PC-9 (cell line): Measurements from ENCODE around the gene HOXD10. TPM values are rescaled to one million over a fixed set of nuclear protein-coding genes. Genes with fewer than 3 reads are reported as not detected.

Source experiments
- BruUV-seq: library from RNA; stranded (reverse); fragments of 400-500 nt; replicated peaks from 2 replicates; lab custom pipeline; 2021; lab: Mats Ljungman, UMichigan
- CTCF ChIA-PET: fragments of 300-600 bp; sonication (Branson Sonifier 250); formaldehyde crosslinking; loops from one replicate; lab custom pipeline; 2022; ENCODE audit warnings: antibody characterized with exemption; lab: Charles Lee
- POLR2A ChIA-PET: fragments of 300-600 bp; sonication (Branson Sonifier 250); formaldehyde crosslinking; loops from one replicate; lab custom pipeline; 2022; ENCODE audit warnings: antibody characterized with exemption; ENCODE audit not compliant: unreplicated experiment; lab: Charles Lee
- DNase-seq, 2 experiments: peaks; one replicate each; pipeline versions ENCODE4 v3.0.0 to v3.0.0-alpha.2; 2015 to 2022; ENCODE audit warnings: mixed read lengths in 1 of 2
- H2AFZ ChIP-seq: fragments of 200-600 bp; sonication (generic); 2 replicates; pipeline ENCODE4 v1.8.1; 2017; ENCODE audit warnings: antibody characterized with exemption
- H3F3A ChIP-seq: fragments of 200-600 bp; sonication (generic); 2 replicates; pipeline ENCODE4 v1.8.1; 2017; ENCODE audit warnings: antibody characterized with exemption, mild to moderate bottlenecking, low read depth; ENCODE audit not compliant: insufficient read depth
- H3K27ac ChIP-seq: fragments of 200-600 bp; sonication (generic); 2 replicates; pipeline ENCODE4 v1.6.1; 2016; ENCODE audit warnings: mixed run types
- H3K27me3 ChIP-seq: fragments of 200-600 bp; sonication (generic); 2 replicates; pipeline ENCODE4 v1.6.1; 2016; ENCODE audit warnings: low read depth, mixed run types; ENCODE audit not compliant: insufficient read depth
- H3K36me3 ChIP-seq: fragments of 200-600 bp; sonication (generic); 2 replicates; pipeline ENCODE4 v1.6.1; 2016; ENCODE audit warnings: low read depth, mixed run types
- H3K4me1 ChIP-seq: fragments of 200-600 bp; sonication (generic); replicated peaks from 2 replicates; pipeline ENCODE4 v1.6.1; 2016; ENCODE audit warnings: mixed run types; ENCODE audit not compliant: insufficient read depth
- H3K4me2 ChIP-seq: fragments of 200-600 bp; sonication (generic); 2 replicates; pipeline ENCODE4 v1.6.1; 2017; ENCODE audit warnings: mixed run types
- H3K4me3 ChIP-seq: fragments of 200-600 bp; sonication (generic); 2 replicates; pipeline ENCODE4 v1.6.1; 2016; ENCODE audit warnings: mixed run types
- H3K79me2 ChIP-seq: fragments of 200-600 bp; sonication (generic); 2 replicates; pipeline ENCODE4 v1.6.1; 2017; ENCODE audit warnings: low read depth, mixed run types
- H3K9me2 ChIP-seq: fragments of 200-600 bp; sonication (generic); 2 replicates; pipeline ENCODE4 v1.8.1; 2017; ENCODE audit warnings: mild to moderate bottlenecking; ENCODE audit not compliant: insufficient read depth
- H3K9me3 ChIP-seq: fragments of 200-600 bp; sonication (generic); 2 replicates; pipeline ENCODE4 v1.8.1; 2016; ENCODE audit warnings: low read depth; ENCODE audit not compliant: insufficient read depth
- H4K20me1 ChIP-seq: fragments of 200-600 bp; sonication (generic); 2 replicates; pipeline ENCODE4 v1.8.1; 2017; ENCODE audit not compliant: insufficient read depth
- EZH2 ChIP-seq: fragments of 200-600 bp; sonication (generic); IDR thresholded peaks from 2 replicates; pipeline ENCODE4 v1.8.0; 2017; ENCODE audit warnings: antibody characterized with exemption, low read depth
- intact Hi-C: fragments of 100-400 bp; cut with micrococcal nuclease; formaldehyde crosslinking; loops from one replicate; pipeline ENCODE4 v1.10.0; 2022; ENCODE audit not compliant: unreplicated experiment
- total RNA-seq: library from RNA; stranded (reverse); gene quantifications from 2 replicates; pipeline ENCODE4 v1.2.3, GENCODE V29; 2021
- TF ChIP-seq, protein P1 (sequence below): fragments of 200-600 bp; sonication (generic); conservative IDR thresholded peaks from 2 replicates; pipeline ENCODE4 v1.6.1; 2017; ENCODE audit warnings: mixed run types, antibody characterized with exemption, mild to moderate bottlenecking, moderate library complexity

Gene HOXD10
- total RNA-seq, 1 experiment from 2014 or later = not detected

DNA sequence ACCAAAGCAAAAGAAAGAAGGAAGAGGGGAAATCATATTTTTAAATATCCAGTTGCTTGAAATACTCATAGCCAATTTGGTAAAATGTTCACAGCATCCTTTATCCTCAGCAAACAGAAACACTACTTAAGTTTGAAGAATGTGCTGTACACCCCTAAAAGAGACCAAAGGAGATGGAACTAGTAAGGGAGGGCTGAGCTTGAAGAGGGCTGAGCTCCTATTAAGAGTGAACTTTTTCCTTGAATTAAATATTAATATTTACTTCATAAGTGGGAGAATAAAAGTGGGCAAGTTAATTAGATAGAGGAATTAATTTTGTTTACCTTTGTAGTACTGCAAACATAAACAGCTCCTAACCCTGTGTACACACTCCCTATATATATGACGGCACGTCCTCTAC, 39.8 kb upstream of the HOXD10 start:
- peaks cover 68% of the 10 kb centered on the region for H3K27me3 ChIP-seq
- no TSS peak for BruUV-seq
- POLR2A ChIA-PET = no interaction called here

DNA sequence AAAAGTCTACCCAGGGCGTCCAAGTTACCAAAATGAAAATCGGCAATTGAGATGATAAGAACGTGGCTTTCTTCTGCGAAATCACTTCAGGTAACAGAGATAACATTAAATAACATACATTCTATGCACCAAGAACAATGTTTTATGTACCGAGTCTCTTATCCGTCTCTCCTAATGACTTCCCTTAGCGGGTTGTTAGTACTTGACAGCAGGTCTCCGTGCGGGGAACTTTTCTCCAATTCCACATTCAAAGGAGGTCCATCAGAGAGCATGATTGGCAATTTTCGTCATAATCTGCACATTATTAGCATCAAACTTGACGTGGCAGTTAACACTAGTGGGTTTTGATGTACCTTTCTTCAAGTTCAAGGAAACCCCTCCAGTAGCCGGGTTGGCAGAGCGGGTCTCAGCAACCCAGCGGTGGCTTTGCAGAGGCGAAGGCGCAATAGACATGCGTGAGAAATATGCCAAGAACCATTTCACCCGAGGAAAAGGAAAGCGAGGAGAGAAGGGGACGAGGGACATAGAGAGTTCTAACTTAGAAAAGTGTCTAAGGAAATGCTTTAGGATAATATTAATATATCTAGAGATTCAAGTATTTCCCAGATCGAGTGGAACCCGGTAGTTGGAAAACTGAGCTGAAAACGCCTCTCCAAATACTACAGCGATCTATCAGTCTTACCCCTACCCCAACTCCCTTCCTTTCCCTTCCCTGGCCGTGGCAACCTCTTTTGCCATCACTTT, 37.9 kb upstream of the HOXD10 start:
- TF ChIP-seq, protein P1, sequence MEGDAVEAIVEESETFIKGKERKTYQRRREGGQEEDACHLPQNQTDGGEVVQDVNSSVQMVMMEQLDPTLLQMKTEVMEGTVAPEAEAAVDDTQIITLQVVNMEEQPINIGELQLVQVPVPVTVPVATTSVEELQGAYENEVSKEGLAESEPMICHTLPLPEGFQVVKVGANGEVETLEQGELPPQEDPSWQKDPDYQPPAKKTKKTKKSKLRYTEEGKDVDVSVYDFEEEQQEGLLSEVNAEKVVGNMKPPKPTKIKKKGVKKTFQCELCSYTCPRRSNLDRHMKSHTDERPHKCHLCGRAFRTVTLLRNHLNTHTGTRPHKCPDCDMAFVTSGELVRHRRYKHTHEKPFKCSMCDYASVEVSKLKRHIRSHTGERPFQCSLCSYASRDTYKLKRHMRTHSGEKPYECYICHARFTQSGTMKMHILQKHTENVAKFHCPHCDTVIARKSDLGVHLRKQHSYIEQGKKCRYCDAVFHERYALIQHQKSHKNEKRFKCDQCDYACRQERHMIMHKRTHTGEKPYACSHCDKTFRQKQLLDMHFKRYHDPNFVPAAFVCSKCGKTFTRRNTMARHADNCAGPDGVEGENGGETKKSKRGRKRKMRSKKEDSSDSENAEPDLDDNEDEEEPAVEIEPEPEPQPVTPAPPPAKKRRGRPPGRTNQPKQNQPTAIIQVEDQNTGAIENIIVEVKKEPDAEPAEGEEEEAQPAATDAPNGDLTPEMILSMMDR = no peak
- no peak for TF ChIP-seq EZH2
- H3K4me3 ChIP-seq = no peak overlapping the region
- H3K36me3 ChIP-seq = no peaks in the 10 kb centered on the region
- ChIA-PET POLR2A (no interaction called here), CTCF (no interaction called here)
- H3K27me3 ChIP-seq = peaks cover 49% of the 10 kb centered on the region
- no peaks in the 10 kb centered on the region for H4K20me1 ChIP-seq
- no peak overlapping the region for H3K4me2 ChIP-seq
- intact Hi-C loops = no loop called here
- H3K9me3 ChIP-seq = no peaks in the 10 kb centered on the region; the same call in 1 of the 2 replicates
- no peaks in the 10 kb centered on the region for H3K79me2 ChIP-seq
- no peaks in the 10 kb centered on the region for H3K4me1 ChIP-seq
- no peaks in the 10 kb centered on the region for H3K9me2 ChIP-seq
- DNase-seq = no peak
- no TSS peak for BruUV-seq
- H3K27ac ChIP-seq = no peak overlapping the region
- H3F3A ChIP-seq = no peaks in the 10 kb centered on the region
- no peak overlapping the region for H2AFZ ChIP-seq

More for the DNA sequence above, 39.8 kb upstream of the HOXD10 start:
- Histone ChIP-seq H2AFZ (no peak overlapping the region), H3K27ac (no peak overlapping the region), H3K36me3 (no peaks in the 10 kb centered on the region), H3K4me1 (no peaks in the 10 kb centered on the region), H3K79me2 (no peaks in the 10 kb centered on the region), H3K9me3 (no peaks in the 10 kb centered on the region; the same call in 1 of the 2 replicates), H3K4me3 (no peak overlapping the region), H3K4me2 (no peak overlapping the region), H3K9me2 (no peaks in the 10 kb centered on the region), H4K20me1 (no peaks in the 10 kb centered on the region), H3F3A (no peaks in the 10 kb centered on the region)
- DNase-seq = no peak
- TF ChIP-seq, protein P1 = no peak
- TF ChIP-seq EZH2 = no peak
- CTCF ChIA-PET = no interaction called here
- intact Hi-C loops = no loop called here

DNA sequence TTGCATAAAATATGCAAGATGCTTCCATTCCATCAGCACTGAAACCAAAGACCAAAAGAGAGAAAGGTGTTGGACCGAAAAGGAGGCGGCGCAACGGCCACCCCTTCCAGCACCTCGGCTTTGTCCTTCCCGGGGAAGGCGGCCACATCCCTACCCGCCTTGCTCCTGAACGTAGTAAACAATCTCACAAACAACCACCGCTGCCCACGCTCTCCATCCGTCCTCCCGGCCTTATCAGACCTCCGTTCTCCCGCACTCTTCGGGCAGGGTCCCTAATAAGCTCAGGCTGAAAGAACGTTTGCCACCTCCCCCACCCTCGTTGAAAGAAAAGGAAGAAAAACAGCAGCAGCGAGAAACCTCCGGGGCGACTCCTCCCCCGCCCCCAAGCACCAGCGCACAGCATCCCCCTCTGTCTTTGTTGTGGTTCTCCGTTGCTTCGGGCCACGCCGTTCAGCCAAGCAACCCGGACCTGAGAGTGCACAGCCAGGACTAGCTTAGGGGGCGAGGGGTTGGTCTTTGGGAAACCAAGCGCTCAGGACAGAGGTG, 37.2 kb upstream of the HOXD10 start:
- H3K9me3 ChIP-seq = no peaks in the 10 kb centered on the region; the same call in 1 of the 2 replicates
- CTCF ChIA-PET = no interaction called here
- H4K20me1 ChIP-seq = no peaks in the 10 kb centered on the region
- intact Hi-C loops = no loop called here
- H3F3A ChIP-seq = no peaks in the 10 kb centered on the region
- no peak overlapping the region for H3K4me3 ChIP-seq
- BruUV-seq = no TSS peak
- H3K27me3 ChIP-seq = peaks cover 43% of the 10 kb centered on the region
- no peak for DNase-seq
- no peaks in the 10 kb centered on the region for H3K9me2 ChIP-seq
- POLR2A ChIA-PET = no interaction called here
- no peaks in the 10 kb centered on the region for H3K4me1 ChIP-seq
- H2AFZ ChIP-seq = no peak overlapping the region
- TF ChIP-seq, protein P1 = no peak
- no peak for TF ChIP-seq EZH2
- no peak overlapping the region for H3K4me2 ChIP-seq
- H3K27ac ChIP-seq = no peak overlapping the region
- no peaks in the 10 kb centered on the region for H3K79me2 ChIP-seq
- H3K36me3 ChIP-seq = no peaks in the 10 kb centered on the region
